ENCODE data around the gene CFL2. TPM values are rescaled to one million over a fixed set of nuclear protein-coding genes. Genes with fewer than 3 reads are reported as not detected.
A peak's percentile ranks its signal among the peaks of the same experiment; 100 is the strongest.

CFL2 gene
- total and polyA plus RNA-seq, 2 of the 13 experiments (the other 11 are each of a cell fraction or from before 2014, with no cell fraction given): 114 to 158 TPM

DNA sequence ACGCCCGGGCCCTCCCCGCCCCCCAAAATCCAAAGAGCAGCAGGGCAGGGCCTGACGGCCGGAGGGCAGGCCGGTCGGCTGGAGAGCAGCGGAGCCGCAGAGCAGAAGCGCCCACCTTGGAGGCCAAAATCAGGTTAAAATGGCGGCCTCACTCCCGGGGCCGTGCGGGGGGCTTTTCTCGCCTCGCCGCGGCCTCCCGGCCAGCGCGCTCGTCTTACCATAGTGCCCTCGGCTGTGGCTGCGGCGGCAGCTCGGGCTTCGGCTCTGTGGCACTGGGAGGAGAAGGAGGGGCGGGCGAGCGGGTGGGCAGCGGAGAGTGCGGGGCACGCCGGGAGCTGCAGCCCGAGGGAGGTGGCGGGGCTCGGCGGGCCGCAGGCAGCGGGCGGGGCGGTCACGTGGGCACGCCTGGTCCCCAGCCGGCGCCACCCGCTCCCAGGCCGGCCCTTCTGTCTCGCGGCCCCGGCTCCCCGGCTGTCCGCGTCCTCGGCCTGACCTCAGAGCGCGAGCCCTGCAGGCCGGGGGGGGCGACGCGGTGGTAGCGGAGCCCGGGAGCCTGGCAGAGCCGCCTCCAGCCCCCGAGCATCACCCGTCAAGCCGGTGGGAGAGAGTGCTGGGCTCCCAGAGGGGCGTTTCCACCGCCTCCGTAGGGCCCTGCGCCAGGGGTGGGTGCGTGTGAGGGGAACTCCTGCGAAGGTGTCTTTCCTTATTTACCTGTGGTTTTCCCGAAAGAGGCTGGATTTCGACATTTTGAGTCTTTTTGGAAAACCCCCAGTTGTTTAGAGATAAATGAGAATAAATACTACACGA lies at the start of gene CFL2 (continued):
- TF ChIP-seq, protein P1, sequence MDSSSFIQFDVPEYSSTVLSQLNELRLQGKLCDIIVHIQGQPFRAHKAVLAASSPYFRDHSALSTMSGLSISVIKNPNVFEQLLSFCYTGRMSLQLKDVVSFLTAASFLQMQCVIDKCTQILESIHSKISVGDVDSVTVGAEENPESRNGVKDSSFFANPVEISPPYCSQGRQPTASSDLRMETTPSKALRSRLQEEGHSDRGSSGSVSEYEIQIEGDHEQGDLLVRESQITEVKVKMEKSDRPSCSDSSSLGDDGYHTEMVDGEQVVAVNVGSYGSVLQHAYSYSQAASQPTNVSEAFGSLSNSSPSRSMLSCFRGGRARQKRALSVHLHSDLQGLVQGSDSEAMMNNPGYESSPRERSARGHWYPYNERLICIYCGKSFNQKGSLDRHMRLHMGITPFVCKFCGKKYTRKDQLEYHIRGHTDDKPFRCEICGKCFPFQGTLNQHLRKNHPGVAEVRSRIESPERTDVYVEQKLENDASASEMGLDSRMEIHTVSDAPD (CRISPR knock-in tag; IDR thresholded peaks at IDR 0.05): 0 out of 2 replicates have a peak, but pooled peaks have one; percentile 8
- TF ChIP-seq MYPOP (CRISPR knock-in tag; IDR thresholded peaks at IDR 0.05): peak; percentile 87
- no peak for TF ChIP-seq TCF7L2 (IDR thresholded peaks at IDR 0.05; ENCODE audit: low read depth, low read length)
- TF ChIP-seq XBP1 (CRISPR knock-in tag; IDR thresholded peaks at IDR 0.05): peak; percentile 74; the same call in 1 of the 2 replicates
- TF ChIP-seq ZNF501 (CRISPR knock-in tag; IDR thresholded peaks at IDR 0.05): peak; percentile 92
- TF ChIP-seq NCOA2 (CRISPR knock-in tag; IDR thresholded peaks at IDR 0.05): no peak; the same call in none of the 2 replicates
- TF ChIP-seq CHD4 (IDR thresholded peaks at IDR 0.05; ENCODE audit: borderline replicate concordance, low read length): no peak
- TF ChIP-seq RFX5 (IDR thresholded peaks at IDR 0.05; ENCODE audit: low read depth, low read length): peak; percentile 5; the same call in 1 of the 2 replicates
- TF ChIP-seq ZNF10 (CRISPR knock-in tag; IDR thresholded peaks at IDR 0.05; ENCODE audit: borderline replicate concordance, low read depth): no peak
- no peak for TF ChIP-seq SETDB1 (CRISPR knock-in tag; IDR thresholded peaks at IDR 0.05; ENCODE audit: borderline replicate concordance)
- TF ChIP-seq ISX (CRISPR knock-in tag; conservative IDR thresholded peaks at IDR 0.05): peak; percentile 72
- no peak for TF ChIP-seq SP1 (IDR thresholded peaks at IDR 0.05)
- TF ChIP-seq SP1 (CRISPR knock-in tag; IDR thresholded peaks at IDR 0.05): peak; percentile 60
- peak; percentile 58 for TF ChIP-seq JUND (CRISPR knock-in tag; IDR thresholded peaks at IDR 0.05)
- peak; percentile 27; the same call in 1 of the 2 replicates for TF ChIP-seq ZBED4 (CRISPR knock-in tag; IDR thresholded peaks at IDR 0.05; ENCODE audit: borderline replicate concordance)
- no peak; the same call in 1 of the 2 replicates for TF ChIP-seq FUBP1 (CRISPR knock-in tag; IDR thresholded peaks at IDR 0.05; ENCODE audit: borderline replicate concordance)
- peak; percentile 69 for TF ChIP-seq ZNF777 (CRISPR knock-in tag; IDR thresholded peaks at IDR 0.05)
- no peak for TF ChIP-seq RBM22 (optimal IDR thresholded peaks at IDR 0.05; ENCODE audit: low read length)
- no peak for TF ChIP-seq ZNF569 (CRISPR knock-in tag; IDR thresholded peaks at IDR 0.05; ENCODE audit: borderline replicate concordance)
- peak; percentile 93 for TF ChIP-seq ZNF350 (CRISPR knock-in tag; IDR thresholded peaks at IDR 0.05; ENCODE audit: borderline replicate concordance, low read depth)

Data from HepG2 (cell line).